Muscle of back (tissue), 11 donors: ENCODE measurements around the gene GLDC. TPM values are rescaled to one million over a fixed set of nuclear protein-coding genes. Genes with fewer than 3 reads are reported as not detected.

ENCODE experiments used
- DNase-seq, 3 donors: peaks; one replicate each; pipeline versions ENCODE4 v3.0.0 to v3.0.0-alpha.2; 2013
- polyA plus RNA-seq, 10 donors: library from polyadenylated mRNA; unstranded; fragments of 120-200 nt; gene quantifications; one replicate each; pipeline ENCODE4 v1.2.1, GENCODE V29; 2013; ENCODE audit not compliant: insufficient read length in 10 of 10

GLDC gene
- polyA plus RNA-seq, 10 donors = 0.24 to 1.7 (median 0.71) TPM

DNA sequence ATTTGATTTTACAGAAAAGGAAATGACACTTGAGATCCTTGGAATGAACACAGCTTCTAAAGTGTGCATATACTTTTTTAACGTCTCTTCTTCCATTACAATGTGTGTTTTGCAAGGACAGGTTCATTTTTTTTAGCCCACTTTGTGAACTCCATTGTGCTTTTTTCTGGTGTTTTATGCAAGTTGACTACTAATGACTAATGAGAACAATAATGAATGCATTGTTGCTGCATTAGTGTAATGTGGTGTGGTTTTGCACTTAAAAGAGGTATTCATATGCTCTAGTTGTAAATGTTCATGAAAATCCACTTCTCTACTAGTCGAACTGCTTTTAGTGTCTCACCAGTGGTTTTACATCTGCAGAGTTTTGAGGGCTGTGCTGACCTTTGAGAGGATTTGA lies 139.0 kb downstream of the GLDC start:
- no peak for DNase-seq

DNA sequence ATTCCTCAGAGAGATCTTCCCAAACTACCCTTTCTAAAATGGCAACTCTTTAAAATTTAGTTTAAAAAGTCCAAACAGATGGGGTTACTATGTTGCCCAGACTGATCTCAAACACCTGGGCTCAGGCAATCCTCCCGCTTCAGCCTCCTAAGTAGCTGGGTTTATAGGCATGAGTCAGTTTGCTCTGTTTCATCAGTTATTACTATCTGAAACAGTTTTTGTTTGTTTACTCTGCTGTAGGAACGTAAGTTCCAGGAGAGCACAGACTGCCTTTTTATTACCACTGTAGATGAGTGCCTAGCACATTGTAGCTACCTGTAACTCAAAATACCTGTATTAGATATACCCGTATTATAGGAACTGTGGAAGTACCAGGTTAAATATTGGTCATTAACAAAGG lies 143.1 kb downstream of the GLDC start:
- DNase-seq = no peak

DNA sequence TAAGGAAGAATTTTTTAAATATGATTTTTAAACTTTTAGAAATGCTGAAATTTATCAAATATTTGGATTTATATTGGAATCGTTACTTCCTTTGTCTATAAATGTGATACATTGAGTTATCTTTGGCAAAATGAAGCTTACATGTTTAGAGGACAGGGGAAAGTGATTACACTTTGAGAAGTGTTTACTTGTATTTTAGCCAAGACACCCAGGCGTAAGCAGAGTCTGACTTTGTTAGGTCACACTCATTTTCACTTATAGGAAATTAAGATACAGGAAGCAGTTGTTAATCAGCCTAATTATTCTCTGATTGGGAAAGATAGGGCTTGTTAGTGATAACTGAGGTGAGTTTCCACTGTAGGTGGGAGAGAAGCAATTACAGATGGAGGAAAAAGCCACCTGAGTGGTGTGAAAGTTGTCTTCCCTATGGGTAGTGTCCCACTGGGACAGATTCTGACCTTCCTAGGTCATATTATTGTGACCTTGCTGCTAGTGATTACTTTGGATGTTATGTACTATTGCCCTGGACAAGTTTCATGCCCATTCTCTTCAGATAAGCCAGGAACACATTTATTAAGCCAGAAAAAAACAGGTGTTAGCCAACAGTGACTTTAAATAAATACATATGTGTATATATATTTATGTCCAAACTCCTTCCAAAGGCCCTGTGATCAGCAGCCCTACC lies 143.9 kb downstream of the GLDC start:
- DNase-seq = no peak

DNA sequence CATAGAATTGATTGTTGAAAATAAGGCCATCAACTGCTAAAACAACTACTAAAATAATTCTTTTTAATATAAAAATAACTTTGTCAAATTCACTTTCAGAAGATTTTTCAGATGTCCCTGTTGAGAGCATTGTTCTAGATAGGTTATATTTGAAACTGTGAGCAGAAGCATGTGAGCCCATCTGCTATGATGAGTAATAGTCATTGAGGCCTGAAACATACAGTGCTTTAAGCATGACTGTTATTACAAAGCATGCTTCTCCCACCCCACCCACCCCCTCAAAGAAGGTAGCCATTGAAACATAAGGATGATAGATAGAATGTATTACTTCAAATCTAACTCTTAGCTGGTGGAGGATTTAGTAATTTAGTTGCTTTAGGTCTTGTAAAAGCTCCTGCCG lies 146.5 kb downstream of the GLDC start:
- peak in 1 of 3 donors; percentile 4 for DNase-seq

DNA sequence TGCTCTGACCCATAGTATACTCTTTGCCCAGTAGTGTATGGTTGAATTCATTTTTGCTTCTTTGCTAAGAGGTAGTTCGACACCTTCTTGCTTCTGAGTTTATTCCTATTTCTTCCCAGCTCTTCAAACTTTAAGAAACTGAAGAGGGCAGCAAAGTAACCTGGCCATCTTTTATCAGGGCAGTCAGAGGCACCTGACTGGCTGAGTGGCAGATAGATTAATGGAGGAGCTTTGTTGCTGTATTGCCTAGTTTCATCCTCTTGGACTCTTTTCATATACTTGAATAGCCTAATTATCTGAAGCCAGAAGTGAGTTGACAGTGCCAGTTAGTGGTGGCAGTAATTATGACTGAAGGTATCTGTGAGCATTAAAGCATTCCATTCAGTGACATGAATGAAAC lies 150.1 kb downstream of the GLDC start:
- DNase-seq = no peak

DNA sequence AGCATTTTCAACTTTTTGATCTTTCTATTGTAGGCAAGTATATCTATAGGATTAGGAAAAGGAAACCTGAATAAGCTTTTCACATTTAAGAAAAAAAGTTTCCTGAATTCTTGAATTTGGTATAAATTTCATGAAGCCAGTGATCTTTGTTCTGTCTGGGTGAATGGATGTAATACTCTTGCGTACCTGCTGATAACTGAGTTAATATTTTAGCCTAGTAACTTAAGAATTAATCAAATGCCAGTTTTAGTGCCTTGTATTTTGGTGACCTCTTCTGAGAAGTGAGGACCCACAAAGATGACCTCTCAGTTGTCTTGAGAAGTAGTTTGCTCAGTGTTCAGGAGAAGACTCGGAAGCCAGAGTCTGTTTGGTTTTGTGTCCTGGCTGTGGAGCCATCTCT lies 154.7 kb downstream of the GLDC start:
- no peak for DNase-seq

DNA sequence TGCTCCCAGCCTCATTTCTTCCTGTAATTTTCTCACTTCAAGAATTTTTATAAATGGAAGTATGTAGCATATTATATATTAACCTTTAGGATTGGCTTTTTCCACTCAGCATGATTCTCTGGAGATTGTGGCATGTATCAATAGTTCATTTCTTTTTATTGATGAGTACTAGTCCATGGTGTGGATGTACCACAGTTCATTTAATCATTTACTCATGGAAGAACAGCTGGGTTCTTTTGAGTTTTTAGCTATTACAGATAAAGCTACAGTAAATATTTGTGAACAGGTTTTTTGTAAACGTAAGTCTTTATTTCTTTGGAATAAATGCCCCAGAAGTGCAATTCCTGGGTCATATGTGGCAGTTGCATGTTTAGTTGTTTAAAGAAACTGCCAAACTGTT lies 156.4 kb downstream of the GLDC start:
- no peak for DNase-seq

DNA sequence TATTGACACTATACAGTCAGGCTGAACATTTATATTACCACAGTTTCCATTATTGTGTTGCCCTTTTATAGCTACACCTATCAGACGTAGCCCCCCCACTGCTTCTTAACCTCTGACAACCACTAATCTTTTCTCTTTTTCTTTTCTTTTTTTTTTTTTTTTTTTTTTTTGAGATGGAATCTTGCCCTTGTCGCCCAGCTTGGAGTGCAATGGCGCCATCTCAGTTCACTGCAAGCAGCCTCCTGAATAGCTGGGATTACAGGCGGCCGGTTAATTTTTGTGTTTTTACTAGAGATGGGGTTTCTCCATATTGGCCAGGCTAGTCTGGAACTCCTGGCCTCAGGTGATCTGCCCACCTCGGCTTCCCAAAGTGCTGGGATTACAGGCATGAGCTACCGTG lies 157.1 kb downstream of the GLDC start:
- DNase-seq = no peak

DNA sequence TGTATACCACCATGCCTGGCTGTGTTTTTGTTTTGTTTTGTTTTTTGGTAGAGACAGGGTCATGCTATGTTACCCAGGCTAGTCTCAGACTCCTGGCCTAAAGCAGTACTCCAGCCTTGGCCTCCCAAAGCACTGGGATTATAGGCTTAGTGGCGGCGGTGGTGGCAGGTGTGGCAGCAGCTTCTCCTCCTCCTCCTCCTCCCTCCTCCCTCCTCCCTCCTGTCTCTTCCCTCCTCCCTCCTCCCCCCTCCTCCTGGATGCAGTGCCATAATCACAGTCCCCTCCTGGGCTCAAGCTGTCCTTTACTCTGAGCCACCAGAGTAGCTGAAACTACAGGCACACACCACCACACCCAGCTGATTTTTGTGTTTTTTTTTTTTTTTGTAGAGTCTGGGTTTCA lies 161.3 kb downstream of the GLDC start:
- no peak for DNase-seq

Other genes starting within 250 kb of the GLDC start
- 10 to 100 TPM; 26.3 to 45.3 (median 34.1) TPM for gene UHRF2, start 232.5 kb downstream of the GLDC start, polyA plus RNA-seq
- gene KDM4C, start 112.2 kb upstream of the GLDC start, polyA plus RNA-seq = 10 to 100 TPM in 8 of 10 donors, 1 to 10 TPM in 2; 8.6 to 21.4 (median 11.4) TPM